ENCODE measurements around the gene NRG2.

GRCh38 chr5:139875957-139876356 lies 167.1 kb downstream of the NRG2 start:
- TF ChIP-seq EZH2phosphoT487 (IDR thresholded peaks at IDR 0.05; ENCODE audit: insufficient read depth, low read depth) = no peak
- TF ChIP-seq EZH2 (IDR thresholded peaks at IDR 0.05; ENCODE audit: insufficient read depth, poor library complexity, severe bottlenecking) = no peak
